Gastroesophageal sphincter (tissue), 3 donors: ENCODE data around the gene CENATAC.

Experiments used
- EP300 ChIP-seq: sonication (generic); formaldehyde crosslinking; IDR thresholded peaks from one replicate; pipeline ENCODE4 v1.6.1; 2017; ENCODE audit warnings: antibody characterized with exemption, mild to moderate bottlenecking
- POLR2A ChIP-seq, 2 donors: fragments of 450-650 bp; IDR thresholded peaks; one replicate each; pipeline ENCODE4 v1.6.1; 2017; ENCODE audit warnings: antibody characterized with exemption in 2 of 2, mild to moderate bottlenecking in 2 of 2, moderate library complexity in 1 of 2
- POLR2AphosphoS5 ChIP-seq: sonication (generic); formaldehyde crosslinking; IDR thresholded peaks from one replicate; pipeline ENCODE4 v1.6.1; 2017; ENCODE audit warnings: antibody characterized with exemption
- TF ChIP-seq, protein P1 (sequence below), 4 experiments: fragments of 200-600 bp in 2 of 4; fragments of 450-650 bp in 2 of 4; sonication (generic) in 1 of 4; IDR thresholded peaks; one replicate each; pipeline ENCODE4 v1.5.1; 2017 to 2019; ENCODE audit warnings: antibody characterized with exemption in 4 of 4, mild to moderate bottlenecking in 2 of 4, moderate library complexity in 2 of 4

DNA sequence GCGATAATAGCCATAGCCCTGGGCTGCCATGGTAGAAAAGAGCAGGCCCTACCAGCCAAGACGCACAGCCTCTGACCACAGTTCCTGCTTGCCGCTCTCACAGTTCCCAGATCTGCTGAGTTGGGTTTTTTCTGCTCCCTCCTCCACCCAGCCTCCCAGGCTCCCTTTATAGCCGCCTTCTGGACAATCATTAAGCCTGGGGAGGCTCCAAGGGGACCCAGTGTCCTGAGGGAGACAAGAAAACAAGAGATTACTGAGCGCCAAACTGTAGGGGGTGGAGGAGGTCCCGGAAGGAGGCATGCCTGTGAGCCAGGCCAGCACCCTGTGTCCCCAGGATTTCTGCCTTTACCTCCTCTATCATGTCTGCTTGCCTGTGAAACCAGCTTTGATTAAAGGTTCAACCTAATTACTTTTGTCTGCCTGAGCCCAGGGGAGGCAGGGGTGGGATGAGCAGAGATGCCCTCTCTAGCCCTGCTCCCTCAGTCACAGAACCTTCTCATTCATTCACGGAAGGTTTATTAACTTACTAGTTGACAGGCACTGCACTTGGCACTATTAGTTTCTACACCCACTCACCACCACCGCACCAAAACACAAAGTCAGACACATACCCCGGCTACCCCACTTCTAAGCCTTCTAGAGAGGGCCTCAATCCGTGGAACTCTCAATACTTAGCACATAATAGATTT lies 31.5 kb downstream of the CENATAC start:
- TF ChIP-seq, protein P1, sequence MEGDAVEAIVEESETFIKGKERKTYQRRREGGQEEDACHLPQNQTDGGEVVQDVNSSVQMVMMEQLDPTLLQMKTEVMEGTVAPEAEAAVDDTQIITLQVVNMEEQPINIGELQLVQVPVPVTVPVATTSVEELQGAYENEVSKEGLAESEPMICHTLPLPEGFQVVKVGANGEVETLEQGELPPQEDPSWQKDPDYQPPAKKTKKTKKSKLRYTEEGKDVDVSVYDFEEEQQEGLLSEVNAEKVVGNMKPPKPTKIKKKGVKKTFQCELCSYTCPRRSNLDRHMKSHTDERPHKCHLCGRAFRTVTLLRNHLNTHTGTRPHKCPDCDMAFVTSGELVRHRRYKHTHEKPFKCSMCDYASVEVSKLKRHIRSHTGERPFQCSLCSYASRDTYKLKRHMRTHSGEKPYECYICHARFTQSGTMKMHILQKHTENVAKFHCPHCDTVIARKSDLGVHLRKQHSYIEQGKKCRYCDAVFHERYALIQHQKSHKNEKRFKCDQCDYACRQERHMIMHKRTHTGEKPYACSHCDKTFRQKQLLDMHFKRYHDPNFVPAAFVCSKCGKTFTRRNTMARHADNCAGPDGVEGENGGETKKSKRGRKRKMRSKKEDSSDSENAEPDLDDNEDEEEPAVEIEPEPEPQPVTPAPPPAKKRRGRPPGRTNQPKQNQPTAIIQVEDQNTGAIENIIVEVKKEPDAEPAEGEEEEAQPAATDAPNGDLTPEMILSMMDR (IDR thresholded peaks at IDR 0.05): no peak
- TF ChIP-seq POLR2AphosphoS5: no peak
- TF ChIP-seq EP300: no peak
- no peak for TF ChIP-seq POLR2A (IDR thresholded peaks at IDR 0.05)
